Neural cell (in vitro differentiated cells): ENCODE results near the gene SCARB1. TPM values are rescaled to one million over a fixed set of nuclear protein-coding genes. Genes with fewer than 3 reads are reported as not detected.

Experiments
- H2AFZ ChIP-seq: fragments of 200-600, 300-800 bp; sonication (generic), shearing (Covaris generic); 2 replicates; pipeline ENCODE4 v1.6.0; 2014; ENCODE audit warnings: low read depth, mild to moderate bottlenecking, antibody characterized with exemption, low read length, moderate library complexity
- H3F3A ChIP-seq: fragments of 200-600 bp; shearing (Covaris generic); 2 replicates; pipeline ENCODE4 v1.6.1; 2016; ENCODE audit warnings: mild to moderate bottlenecking, moderate library complexity, mixed read lengths, antibody characterized with exemption, low read length; ENCODE audit not compliant: insufficient read depth, poor library complexity, severe bottlenecking
- H3K27ac ChIP-seq: fragments of 200-600, 300-800 bp; sonication (generic), shearing (Covaris generic); 2 replicates; pipeline ENCODE4 v1.5.1; 2014; ENCODE audit warnings: mild to moderate bottlenecking, low read length, moderate library complexity
- H3K27me3 ChIP-seq: fragments of 300-800, 200-600 bp; sonication (generic), shearing (Covaris generic); 2 replicates; pipeline ENCODE4 v1.6.0; 2014; ENCODE audit warnings: mild to moderate bottlenecking, low read depth, low read length, moderate library complexity; ENCODE audit not compliant: insufficient read depth
- H3K36me3 ChIP-seq: fragments of 300-800, 200-600 bp; sonication (generic), shearing (Covaris generic); 2 replicates; pipeline ENCODE4 v1.5.1; 2014; ENCODE audit warnings: mild to moderate bottlenecking, antibody characterized with exemption, low read length, moderate library complexity; ENCODE audit not compliant: insufficient read depth
- H3K4me2 ChIP-seq: fragments of 300-800, 200-600 bp; sonication (generic), shearing (Covaris generic); 2 replicates; pipeline ENCODE4 v1.6.0; 2014; ENCODE audit warnings: mild to moderate bottlenecking, low read length
- H3K4me3 ChIP-seq: fragments of 300-800, 200-600 bp; sonication (generic), shearing (Covaris generic); 2 replicates; pipeline ENCODE4 v1.5.1; 2014; ENCODE audit warnings: mild to moderate bottlenecking, low read length, moderate library complexity
- H3K79me2 ChIP-seq: fragments of 200-600 bp; shearing (Covaris generic); replicated peaks from 2 replicates; pipeline ENCODE4 v1.6.0; 2014; ENCODE audit warnings: mild to moderate bottlenecking, low read length, moderate library complexity; ENCODE audit not compliant: insufficient read depth
- H3K9ac ChIP-seq: fragments of 300-800, 200-600 bp; sonication (generic), shearing (Covaris generic); 2 replicates; pipeline ENCODE4 v1.6.1; 2016; ENCODE audit warnings: mild to moderate bottlenecking, low read length, mixed read lengths
- H3K9me2 ChIP-seq: fragments of 200-600 bp; shearing (Covaris generic); 2 replicates; pipeline ENCODE4 v1.6.1; 2016; ENCODE audit warnings: mild to moderate bottlenecking, low read length, mixed read lengths; ENCODE audit not compliant: insufficient read depth
- H3K9me3 ChIP-seq: fragments of 200-600, 300-800 bp; sonication (generic), shearing (Covaris generic); 2 replicates; pipeline ENCODE4 v1.6.1; 2016; ENCODE audit warnings: mild to moderate bottlenecking, mixed run types, low read length, moderate library complexity, mixed read lengths
- H4K20me1 ChIP-seq: fragments of 200-600 bp; shearing (Covaris generic); 2 replicates; pipeline ENCODE4 v1.6.1; 2016; ENCODE audit warnings: mild to moderate bottlenecking, mixed run types; ENCODE audit not compliant: insufficient read depth
- CTCF ChIP-seq: fragments of 450-650 bp; IDR thresholded peaks from 2 replicates; pipeline ENCODE4 v1.5.1; 2014; ENCODE audit warnings: antibody characterized with exemption, mild to moderate bottlenecking, moderate library complexity; ENCODE audit not compliant: poor library complexity, severe bottlenecking
- EP300 ChIP-seq: fragments of 450-650 bp; conservative IDR thresholded peaks from 2 replicates; pipeline ENCODE4 v1.6.1; 2014; ENCODE audit warnings: antibody characterized with exemption, mild to moderate bottlenecking, moderate library complexity; ENCODE audit not compliant: poor library complexity, severe bottlenecking
- EZH2 ChIP-seq: fragments of 200-600, 300-800 bp; shearing (Covaris generic), sonication (generic); IDR thresholded peaks from 2 replicates; pipeline ENCODE4 v1.6.1; 2014; ENCODE audit warnings: antibody characterized with exemption, low read length, borderline replicate concordance, mild to moderate bottlenecking; ENCODE audit not compliant: insufficient read depth, poor library complexity, severe bottlenecking
- MXI1 ChIP-seq: fragments of 450-650 bp; conservative IDR thresholded peaks from 2 replicates; pipeline ENCODE4 v1.6.1; 2014; ENCODE audit warnings: antibody characterized with exemption, mild to moderate bottlenecking; ENCODE audit not compliant: poor library complexity, severe bottlenecking
- POLR2AphosphoS5 ChIP-seq: IDR thresholded peaks from 2 replicates; pipeline ENCODE4 v1.6.1; 2012
- RAD21 ChIP-seq: fragments of 450-650 bp; conservative IDR thresholded peaks from 2 replicates; pipeline ENCODE4 v1.6.1; 2014; ENCODE audit warnings: antibody characterized with exemption, mild to moderate bottlenecking, moderate library complexity
- REST ChIP-seq: IDR thresholded peaks from 2 replicates; pipeline ENCODE4 v1.6.1; 2012; ENCODE audit warnings: borderline replicate concordance
- SMC3 ChIP-seq: fragments of 450-650 bp; conservative IDR thresholded peaks from 2 replicates; pipeline ENCODE4 v1.6.1; 2014; ENCODE audit warnings: antibody characterized with exemption, mild to moderate bottlenecking, moderate library complexity; ENCODE audit not compliant: poor library complexity
- TAF1 ChIP-seq: IDR thresholded peaks from 2 replicates; pipeline ENCODE4 v1.6.1; 2012; ENCODE audit warnings: low read depth
- polyA plus RNA-seq: library from polyadenylated mRNA; depleted of rRNA; stranded (reverse); fragments of >200 nt; gene quantifications from 2 replicates; pipeline ENCODE4 v1.2.3, GENCODE V29; 2014

The SCARB1 gene
- polyA plus RNA-seq, 1 donor from 2014 or later: 5.8 TPM

- Histone ChIP-seq H4K20me1 (no peaks in the 10 kb centered on the region), H3K36me3 (no peaks in the 10 kb centered on the region), H3K4me2 (no peak overlapping the region), H3K27me3 (no peaks in the 10 kb centered on the region), H3K9ac (no peak overlapping the region), H2AFZ (no peak overlapping the region), H3K9me2 (no peaks in the 10 kb centered on the region), H3F3A (no peaks in the 10 kb centered on the region), H3K79me2 (no peaks in the 10 kb centered on the region), H3K9me3 (no peaks in the 10 kb centered on the region), H3K4me3 (no peak overlapping the region), H3K27ac (no peak overlapping the region)
- TF ChIP-seq MXI1: no peak
- no peak for TF ChIP-seq EZH2
- TF ChIP-seq TAF1: no peak
- no peak for TF ChIP-seq CTCF
- TF ChIP-seq EP300: no peak
- TF ChIP-seq REST: no peak
- TF ChIP-seq POLR2AphosphoS5: no peak
- no peak for TF ChIP-seq RAD21
- no peak for TF ChIP-seq SMC3
These were observed 42.1 kb downstream of the SCARB1 start for GRCh38 chr12:124821252-124822200.

GRCh38 chr12:124820199-124820598, 43.5 kb downstream of the SCARB1 start:
- H3K9me3 ChIP-seq: no peaks in the 10 kb centered on the region
- H3K9ac ChIP-seq: no peak overlapping the region
- H2AFZ ChIP-seq: no peak overlapping the region
- H3K79me2 ChIP-seq: no peaks in the 10 kb centered on the region
- H3F3A ChIP-seq: no peaks in the 10 kb centered on the region
- TF ChIP-seq POLR2AphosphoS5 (no peak), EP300 (no peak), MXI1 (no peak)
- H3K4me3 ChIP-seq: no peak overlapping the region
- H3K27me3 ChIP-seq: no peaks in the 10 kb centered on the region
- H4K20me1 ChIP-seq: no peaks in the 10 kb centered on the region
- H3K4me2 ChIP-seq: no peak overlapping the region
- no peak overlapping the region for H3K27ac ChIP-seq
- no peaks in the 10 kb centered on the region for H3K9me2 ChIP-seq
- H3K36me3 ChIP-seq: no peaks in the 10 kb centered on the region
